ENCODE results near the gene HES3. TPM values are rescaled to one million over a fixed set of nuclear protein-coding genes. Genes with fewer than 3 reads are reported as not detected.

HES3 gene
- total RNA-seq, 1 donor from 2014 or later: not detected

- DNase-seq (ENCODE audit: low read depth): no peak
Observed at GRCh38 chr1:6276811-6277555, 33.0 kb downstream of the HES3 start.

DNA sequence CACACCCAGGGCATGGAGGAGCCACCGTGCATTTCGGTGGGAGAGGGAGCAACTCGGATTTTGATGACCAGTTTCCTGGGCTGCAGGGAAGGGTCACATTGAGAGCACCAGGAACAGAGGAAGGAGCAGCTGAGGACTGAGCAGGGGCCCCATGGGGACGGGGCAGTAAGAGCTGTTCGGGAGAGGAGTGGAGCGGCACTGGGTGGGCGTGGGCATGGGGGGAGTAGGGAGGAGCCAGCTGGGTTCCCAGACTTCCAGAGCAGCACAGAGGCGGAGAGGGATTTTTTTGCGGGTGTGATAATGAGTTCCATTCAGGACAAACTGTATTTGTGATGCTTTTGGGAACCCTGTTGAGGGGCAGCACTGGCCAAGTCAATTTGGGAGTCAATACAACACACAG is 34.3 kb downstream of the HES3 start:
- DNase-seq (ENCODE audit: low read depth): no peak

- no peak for DNase-seq (ENCODE audit: low read depth)
Observed at GRCh38 chr1:6279066-6279465, 35.1 kb downstream of the HES3 start.

- no peak for DNase-seq (ENCODE audit: low read depth)
Observed at GRCh38 chr1:6279613-6280383, 35.8 kb downstream of the HES3 start.

DNA sequence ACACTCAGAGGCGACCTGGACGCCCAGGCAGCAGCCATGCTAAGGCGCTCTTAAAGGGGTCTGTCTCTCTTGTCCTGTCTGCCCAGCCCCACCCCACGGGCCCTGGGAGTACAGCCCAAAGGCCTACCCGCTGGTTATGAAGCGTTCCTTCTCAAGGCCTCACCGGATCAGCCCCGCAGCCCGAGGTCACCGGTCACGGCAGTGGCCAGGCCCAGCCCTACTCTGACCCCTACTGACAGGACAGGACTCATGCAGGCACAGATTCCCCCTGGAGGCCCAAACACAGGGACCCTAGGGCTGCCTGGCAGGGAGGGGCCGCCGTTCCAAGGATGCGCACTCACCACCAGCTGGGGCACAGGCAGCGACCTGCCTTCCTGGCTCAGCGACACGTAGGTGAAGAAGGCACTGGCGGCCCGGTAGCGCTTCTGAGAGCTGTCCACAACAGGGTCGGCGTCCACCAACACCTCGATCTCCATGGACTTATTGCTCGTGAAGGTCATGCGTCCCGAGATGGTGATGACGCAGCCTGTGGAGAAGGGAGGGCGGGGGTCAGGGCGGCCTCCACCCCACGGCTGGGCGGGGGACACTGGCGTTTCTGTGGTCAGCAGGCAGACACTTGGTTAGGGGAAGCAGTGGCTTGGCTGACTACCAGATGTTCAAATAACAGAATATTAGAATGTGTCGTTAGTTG is 36.9 kb downstream of the HES3 start:
- DNase-seq (ENCODE audit: low read depth): peak; percentile 82

- DNase-seq (ENCODE audit: low read depth): peak; percentile 91
Observed at GRCh38 chr1:6281511-6282402, 37.8 kb downstream of the HES3 start.

GRCh38 chr1:6282577-6283270 is 38.7 kb downstream of the HES3 start:
- DNase-seq (ENCODE audit: low read depth): no peak

DNA sequence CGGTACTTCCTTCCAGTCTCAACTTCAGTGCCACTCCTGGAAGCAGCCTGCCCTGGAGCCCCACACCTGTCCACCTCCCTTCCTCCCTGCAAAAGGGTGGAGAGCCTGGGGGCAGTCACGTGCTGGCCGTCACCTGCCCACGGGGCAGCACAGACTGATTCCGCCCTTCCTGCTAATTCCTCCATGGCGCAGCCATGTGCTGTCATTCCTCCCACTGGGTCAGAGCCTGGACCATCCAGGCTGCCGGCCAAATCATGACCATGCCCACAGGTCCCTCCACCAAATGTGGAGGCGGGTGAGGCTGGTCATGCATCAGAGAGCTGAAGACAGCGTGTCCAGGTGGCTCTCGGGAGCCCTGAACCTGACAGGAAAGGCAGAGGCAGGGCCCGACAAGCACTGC is 41.4 kb downstream of the HES3 start:
- no peak for DNase-seq (ENCODE audit: low read depth)

- no peak for DNase-seq (ENCODE audit: low read depth)
Observed at GRCh38 chr1:6286266-6286665, 42.3 kb downstream of the HES3 start.

DNA sequence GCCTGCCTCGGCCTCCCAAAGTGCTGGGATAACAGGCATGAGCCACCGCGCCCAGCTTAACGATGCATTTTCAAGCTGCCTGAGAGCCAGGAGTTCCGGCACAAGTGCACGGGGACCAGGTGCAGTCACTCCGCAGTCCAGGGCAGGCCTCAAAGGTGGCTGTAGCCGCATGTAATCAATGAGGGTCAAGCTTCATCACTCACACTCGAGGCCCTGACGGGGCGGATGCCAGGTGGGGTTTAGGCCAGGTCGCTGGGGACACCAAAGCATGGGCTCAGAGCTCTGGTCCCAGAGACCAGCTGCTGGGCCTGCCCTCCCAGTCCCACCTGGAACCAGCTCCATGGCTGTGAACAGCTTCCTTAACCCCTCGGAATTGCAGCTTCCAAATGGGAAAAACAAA is 43.0 kb downstream of the HES3 start:
- DNase-seq (ENCODE audit: low read depth): no peak

GRCh38 chr1:6287431-6287886 is 43.5 kb downstream of the HES3 start:
- DNase-seq (ENCODE audit: low read depth): no peak

- no peak for DNase-seq (ENCODE audit: low read depth)
Observed at GRCh38 chr1:6288026-6288425, 44.0 kb downstream of the HES3 start.

GRCh38 chr1:6288665-6289064 is 44.7 kb downstream of the HES3 start:
- DNase-seq (ENCODE audit: low read depth): no peak

DNA sequence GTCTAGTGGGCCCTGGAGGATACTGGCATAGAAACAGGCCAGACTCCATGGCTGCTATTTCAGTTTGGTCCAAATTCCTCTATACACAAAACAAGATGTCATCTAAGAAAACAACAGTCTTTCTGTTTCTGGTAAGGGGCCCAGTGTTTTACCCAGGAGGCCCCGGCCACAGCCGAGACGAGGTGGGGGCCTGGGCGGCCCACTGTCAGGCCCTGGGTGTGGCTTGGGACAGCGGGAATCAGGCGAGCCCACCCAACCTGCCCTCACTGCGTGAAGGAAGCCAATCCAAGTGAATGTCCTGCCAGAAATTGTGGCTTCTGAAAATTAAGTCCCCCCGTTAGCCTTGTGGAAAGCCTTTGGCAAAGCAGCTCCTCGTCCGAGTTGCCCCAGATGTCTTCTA is 48.1 kb downstream of the HES3 start:
- no peak for DNase-seq (ENCODE audit: low read depth)

DNA sequence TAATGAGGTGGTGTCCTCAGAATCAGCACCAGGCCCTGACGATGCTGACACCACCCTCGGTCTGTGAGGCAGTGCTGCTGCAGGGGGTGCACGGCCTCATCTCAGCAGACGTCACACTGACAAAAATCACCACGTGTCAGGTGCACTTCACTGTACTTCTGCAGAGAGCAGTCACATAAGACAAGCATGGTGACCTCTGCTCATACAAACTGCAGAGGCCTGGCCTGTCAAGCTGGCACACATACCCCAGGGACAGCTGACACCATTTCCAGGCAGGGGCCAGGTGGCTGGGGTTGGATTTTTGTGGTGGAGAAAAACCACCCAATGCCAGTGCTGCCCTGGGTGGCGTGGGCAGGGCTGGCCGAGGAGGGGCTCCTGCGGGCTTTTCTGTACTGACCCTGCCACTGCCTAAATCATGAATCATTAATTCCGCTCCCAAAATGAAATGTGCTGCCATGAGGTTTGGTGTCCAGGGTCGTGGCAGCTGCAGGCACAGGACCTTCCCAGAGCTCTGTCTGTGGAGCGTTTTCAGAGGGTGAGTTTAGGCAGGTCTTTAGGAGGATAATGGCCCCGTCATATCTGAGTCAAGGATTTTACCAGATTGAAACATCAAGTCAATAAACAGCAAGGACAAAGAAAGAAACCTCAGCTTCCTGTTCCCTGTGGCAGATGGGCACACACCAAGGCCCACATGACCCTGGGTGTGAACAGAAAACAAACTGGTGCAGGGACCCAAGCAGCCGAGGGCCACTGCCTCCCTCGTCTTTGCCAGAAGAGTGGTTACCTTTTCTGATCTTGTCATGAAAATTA is 50.3 kb downstream of the HES3 start:
- DNase-seq (ENCODE audit: low read depth): peak; percentile 98

DNA sequence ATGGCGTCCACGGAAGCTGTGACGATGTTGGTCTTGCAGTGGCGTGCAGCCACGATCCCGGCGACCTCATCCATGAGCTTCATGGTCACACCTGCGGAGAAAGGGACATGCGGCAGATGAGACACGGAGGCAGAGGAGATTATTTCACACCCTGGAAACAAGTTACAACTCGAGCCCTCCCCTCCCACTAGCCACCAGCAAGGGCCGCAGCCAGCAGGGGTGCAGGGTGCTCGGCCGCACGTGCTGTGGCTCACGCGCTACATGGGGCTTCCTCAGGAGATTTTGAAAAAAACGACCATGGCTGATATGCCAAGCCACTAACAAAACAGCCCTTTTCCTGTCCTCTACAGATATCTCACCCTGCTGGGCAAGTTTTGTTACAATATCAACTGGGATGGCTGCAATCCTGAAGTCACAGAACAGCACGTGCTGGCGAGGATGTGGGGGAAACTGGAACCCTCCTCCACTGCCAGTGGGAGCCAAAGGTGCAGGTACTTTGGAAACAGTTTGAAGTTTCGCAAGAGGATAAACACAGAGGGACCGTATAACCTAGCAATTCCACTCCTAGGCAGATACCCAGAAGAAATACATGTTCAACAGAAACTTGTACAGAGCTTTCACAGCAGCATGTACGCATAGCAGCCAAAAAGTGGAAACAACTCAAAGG is 51.0 kb downstream of the HES3 start:
- no peak for DNase-seq (ENCODE audit: low read depth)

Data from myocyte (in vitro differentiated cells).